ENCODE measurements around the gene MYL7. TPM values are rescaled to one million over a fixed set of nuclear protein-coding genes. Genes with fewer than 3 reads are reported as not detected.

MYL7 gene
- polyA plus RNA-seq, 2 donors = 0.12 to 0.53 TPM

- peaks cover 0 to 2% of the 10 kb centered on the region in 2 donors for H3K9me3 ChIP-seq (ENCODE audit: control insufficient read depth in 2 of 2, insufficient read depth in 1 of 2, low read depth in 1 of 2, low read length in 1 of 2)
- H3K4me3 ChIP-seq (ENCODE audit: low read depth in 1 of 2, low read length in 2 of 2) = no peak overlapping the region
- no peaks in the 10 kb centered on the region for H3K36me3 ChIP-seq (ENCODE audit: control insufficient read depth in 2 of 2, insufficient read depth in 2 of 2, low read length in 1 of 2)
- H3K4me1 ChIP-seq (ENCODE audit: control insufficient read depth in 2 of 2, insufficient read depth in 2 of 2, low read length in 1 of 2) = peaks cover 0 to 3% of the 10 kb centered on the region in 2 donors
- no peaks in the 10 kb centered on the region for H3K27me3 ChIP-seq (ENCODE audit: control insufficient read depth in 1 of 2, insufficient read depth in 2 of 2, low read length in 2 of 2)
- no peak overlapping the region for H3K27ac ChIP-seq (ENCODE audit: low read depth in 2 of 2, low read length in 1 of 2)
- WGBS, 2 donors = 94 to 95% methylated on average over 12 of the region's 12 CpGs
Observed at GRCh38 chr7:44158873-44159631, 17.9 kb upstream of the MYL7 start.

- H3K27me3 ChIP-seq (ENCODE audit: control insufficient read depth in 1 of 2, insufficient read depth in 2 of 2, low read length in 2 of 2) = no peaks in the 10 kb centered on the region
- peaks cover 0 to 3% of the 10 kb centered on the region in 2 donors for H3K4me1 ChIP-seq (ENCODE audit: control insufficient read depth in 2 of 2, insufficient read depth in 2 of 2, low read length in 1 of 2)
- WGBS, 2 donors = 74 to 76% methylated on average over 10 of the region's 10 CpGs
Observed at GRCh38 chr7:44158096-44158872, 17.2 kb upstream of the MYL7 start.

GRCh38 chr7:44157116-44158080 lies 16.3 kb upstream of the MYL7 start:
- 81 to 86% methylated on average over 15 of the region's 15 CpGs for WGBS, 2 donors
- Histone ChIP-seq H3K9me3 (ENCODE audit: control insufficient read depth in 2 of 2, insufficient read depth in 1 of 2, low read depth in 1 of 2, low read length in 1 of 2) (peaks cover 0 to under 1% of the 10 kb centered on the region in 2 donors), H3K36me3 (ENCODE audit: control insufficient read depth in 2 of 2, insufficient read depth in 2 of 2, low read length in 1 of 2) (no peaks in the 10 kb centered on the region), H3K4me3 (ENCODE audit: low read depth in 1 of 2, low read length in 2 of 2) (no peak overlapping the region), H3K27me3 (ENCODE audit: control insufficient read depth in 1 of 2, insufficient read depth in 2 of 2, low read length in 2 of 2) (no peaks in the 10 kb centered on the region), H3K27ac (ENCODE audit: low read depth in 2 of 2, low read length in 1 of 2) (no peak overlapping the region), H3K4me1 (ENCODE audit: control insufficient read depth in 2 of 2, insufficient read depth in 2 of 2, low read length in 1 of 2) (peaks cover 0 to 3% of the 10 kb centered on the region in 2 donors)

More at GRCh38 chr7:44158096-44158872, 17.2 kb upstream of the MYL7 start:
- no peaks in the 10 kb centered on the region for H3K36me3 ChIP-seq (ENCODE audit: control insufficient read depth in 2 of 2, insufficient read depth in 2 of 2, low read length in 1 of 2)
- peaks cover 0 to 2% of the 10 kb centered on the region in 2 donors for H3K9me3 ChIP-seq (ENCODE audit: control insufficient read depth in 2 of 2, insufficient read depth in 1 of 2, low read depth in 1 of 2, low read length in 1 of 2)
- no peak overlapping the region for H3K4me3 ChIP-seq (ENCODE audit: low read depth in 1 of 2, low read length in 2 of 2)
- H3K27ac ChIP-seq (ENCODE audit: low read depth in 2 of 2, low read length in 1 of 2) = no peak overlapping the region

GRCh38 chr7:44156453-44157010 lies 15.4 kb upstream of the MYL7 start:
- H3K27me3 ChIP-seq (ENCODE audit: control insufficient read depth in 1 of 2, insufficient read depth in 2 of 2, low read length in 2 of 2) = no peaks in the 10 kb centered on the region
- peaks cover 0 to 3% of the 10 kb centered on the region in 2 donors for H3K4me1 ChIP-seq (ENCODE audit: control insufficient read depth in 2 of 2, insufficient read depth in 2 of 2, low read length in 1 of 2)
- H3K4me3 ChIP-seq (ENCODE audit: low read depth in 1 of 2, low read length in 2 of 2) = no peak overlapping the region
- 81 to 82% methylated on average over 4 of the region's 4 CpGs for WGBS, 2 donors
- no peaks in the 10 kb centered on the region for H3K36me3 ChIP-seq (ENCODE audit: control insufficient read depth in 2 of 2, insufficient read depth in 2 of 2, low read length in 1 of 2)
- H3K27ac ChIP-seq (ENCODE audit: low read depth in 2 of 2, low read length in 1 of 2) = no peak overlapping the region
- H3K9me3 ChIP-seq (ENCODE audit: control insufficient read depth in 2 of 2, insufficient read depth in 1 of 2, low read depth in 1 of 2, low read length in 1 of 2) = no peaks in the 10 kb centered on the region

- Histone ChIP-seq H3K4me3 (ENCODE audit: low read depth in 1 of 2, low read length in 2 of 2) (no peak overlapping the region), H3K27me3 (ENCODE audit: control insufficient read depth in 1 of 2, insufficient read depth in 2 of 2, low read length in 2 of 2) (no peaks in the 10 kb centered on the region), H3K9me3 (ENCODE audit: control insufficient read depth in 2 of 2, insufficient read depth in 1 of 2, low read depth in 1 of 2, low read length in 1 of 2) (no peaks in the 10 kb centered on the region), H3K36me3 (ENCODE audit: control insufficient read depth in 2 of 2, insufficient read depth in 2 of 2, low read length in 1 of 2) (no peaks in the 10 kb centered on the region), H3K4me1 (ENCODE audit: control insufficient read depth in 2 of 2, insufficient read depth in 2 of 2, low read length in 1 of 2) (peaks cover 3 to 4% of the 10 kb centered on the region in 2 donors), H3K27ac (ENCODE audit: low read depth in 2 of 2, low read length in 1 of 2) (no peak overlapping the region)
- WGBS, 2 donors = 76 to 84% methylated on average over 8 of the region's 8 CpGs
Observed at GRCh38 chr7:44155191-44156185, 14.4 kb upstream of the MYL7 start.

- Histone ChIP-seq H3K4me1 (ENCODE audit: control insufficient read depth in 2 of 2, insufficient read depth in 2 of 2, low read length in 1 of 2) (peaks cover 0 to 4% of the 10 kb centered on the region in 2 donors), H3K9me3 (ENCODE audit: control insufficient read depth in 2 of 2, insufficient read depth in 1 of 2, low read depth in 1 of 2, low read length in 1 of 2) (no peaks in the 10 kb centered on the region), H3K4me3 (ENCODE audit: low read depth in 1 of 2, low read length in 2 of 2) (no peak overlapping the region), H3K27ac (ENCODE audit: low read depth in 2 of 2, low read length in 1 of 2) (no peak overlapping the region), H3K27me3 (ENCODE audit: control insufficient read depth in 1 of 2, insufficient read depth in 2 of 2, low read length in 2 of 2) (no peaks in the 10 kb centered on the region), H3K36me3 (ENCODE audit: control insufficient read depth in 2 of 2, insufficient read depth in 2 of 2, low read length in 1 of 2) (no peaks in the 10 kb centered on the region)
- 72 to 80% methylated on average over 3 of the region's 3 CpGs for WGBS, 2 donors
Observed at GRCh38 chr7:44154703-44155102, 13.6 kb upstream of the MYL7 start.

GRCh38 chr7:44153948-44154335 lies 12.8 kb upstream of the MYL7 start:
- H3K9me3 ChIP-seq (ENCODE audit: control insufficient read depth in 2 of 2, insufficient read depth in 1 of 2, low read depth in 1 of 2, low read length in 1 of 2) = no peaks in the 10 kb centered on the region
- H3K27ac ChIP-seq (ENCODE audit: low read depth in 2 of 2, low read length in 1 of 2) = no peak overlapping the region
- H3K27me3 ChIP-seq (ENCODE audit: control insufficient read depth in 1 of 2, insufficient read depth in 2 of 2, low read length in 2 of 2) = no peaks in the 10 kb centered on the region
- no peaks in the 10 kb centered on the region for H3K36me3 ChIP-seq (ENCODE audit: control insufficient read depth in 2 of 2, insufficient read depth in 2 of 2, low read length in 1 of 2)
- no peak overlapping the region for H3K4me3 ChIP-seq (ENCODE audit: low read depth in 1 of 2, low read length in 2 of 2)
- 87 to 91% methylated on average over 5 of the region's 5 CpGs for WGBS, 2 donors
- peaks cover 0 to 4% of the 10 kb centered on the region in 2 donors for H3K4me1 ChIP-seq (ENCODE audit: control insufficient read depth in 2 of 2, insufficient read depth in 2 of 2, low read length in 1 of 2)
